Measurements from ENCODE around the gene NGRN.

Gene NGRN

GRCh38 chr15:90228960-90229359, 36.5 kb upstream of the NGRN start:
- DNase-seq (ENCODE audit: low read depth): no peak
- no peak for TF ChIP-seq POLR2A (IDR thresholded peaks at IDR 0.05; ENCODE audit: extremely low read depth, insufficient read length)
- no peak for TF ChIP-seq CTCF (IDR thresholded peaks at IDR 0.05; ENCODE audit: low read depth, low read length)
- TF ChIP-seq MYC (IDR thresholded peaks at IDR 0.05; ENCODE audit: low read depth, low read length): no peak
- TF ChIP-seq MAX (IDR thresholded peaks at IDR 0.05; ENCODE audit: low read depth, low read length): no peak
- H3K4me3 ChIP-seq (ENCODE audit: low read depth, low read length): no peak overlapping the region

DNA sequence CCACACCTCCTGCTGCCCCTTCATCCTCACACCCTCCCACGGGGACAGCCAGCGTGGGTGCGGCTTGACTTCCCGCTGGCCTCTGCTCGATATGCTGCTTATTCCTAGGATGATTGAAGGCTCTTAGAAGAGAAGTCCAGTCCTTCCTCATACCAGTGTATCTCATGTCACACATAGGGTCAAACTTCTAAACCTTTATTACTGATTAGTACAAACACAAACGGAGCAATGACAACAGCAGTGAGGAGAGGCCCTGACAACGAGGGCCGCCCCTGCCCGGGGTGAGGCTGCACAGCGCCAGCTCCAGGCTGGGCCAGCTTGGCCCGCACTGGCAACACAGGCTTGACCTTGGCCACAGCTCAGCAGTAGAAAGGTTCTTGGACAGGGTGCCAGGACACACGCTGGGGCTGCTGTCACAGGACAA, 35.4 kb upstream of the NGRN start:
- TF ChIP-seq MYC (IDR thresholded peaks at IDR 0.05; ENCODE audit: low read depth, low read length): no peak
- TF ChIP-seq CTCF (IDR thresholded peaks at IDR 0.05; ENCODE audit: low read depth, low read length): no peak
- no peak for TF ChIP-seq POLR2A (IDR thresholded peaks at IDR 0.05; ENCODE audit: extremely low read depth, insufficient read length)
- TF ChIP-seq MAX (IDR thresholded peaks at IDR 0.05; ENCODE audit: low read depth, low read length): no peak
- no peak for DNase-seq (ENCODE audit: low read depth)
- no peak overlapping the region for H3K4me3 ChIP-seq (ENCODE audit: low read depth, low read length)

GRCh38 chr15:90230610-90231009, 34.9 kb upstream of the NGRN start:
- TF ChIP-seq MAX (IDR thresholded peaks at IDR 0.05; ENCODE audit: low read depth, low read length) (no peak), MYC (IDR thresholded peaks at IDR 0.05; ENCODE audit: low read depth, low read length) (no peak), CTCF (IDR thresholded peaks at IDR 0.05; ENCODE audit: low read depth, low read length) (no peak), POLR2A (IDR thresholded peaks at IDR 0.05; ENCODE audit: extremely low read depth, insufficient read length) (no peak)
- no peak for DNase-seq (ENCODE audit: low read depth)
- H3K4me3 ChIP-seq (ENCODE audit: low read depth, low read length): no peak overlapping the region

DNA sequence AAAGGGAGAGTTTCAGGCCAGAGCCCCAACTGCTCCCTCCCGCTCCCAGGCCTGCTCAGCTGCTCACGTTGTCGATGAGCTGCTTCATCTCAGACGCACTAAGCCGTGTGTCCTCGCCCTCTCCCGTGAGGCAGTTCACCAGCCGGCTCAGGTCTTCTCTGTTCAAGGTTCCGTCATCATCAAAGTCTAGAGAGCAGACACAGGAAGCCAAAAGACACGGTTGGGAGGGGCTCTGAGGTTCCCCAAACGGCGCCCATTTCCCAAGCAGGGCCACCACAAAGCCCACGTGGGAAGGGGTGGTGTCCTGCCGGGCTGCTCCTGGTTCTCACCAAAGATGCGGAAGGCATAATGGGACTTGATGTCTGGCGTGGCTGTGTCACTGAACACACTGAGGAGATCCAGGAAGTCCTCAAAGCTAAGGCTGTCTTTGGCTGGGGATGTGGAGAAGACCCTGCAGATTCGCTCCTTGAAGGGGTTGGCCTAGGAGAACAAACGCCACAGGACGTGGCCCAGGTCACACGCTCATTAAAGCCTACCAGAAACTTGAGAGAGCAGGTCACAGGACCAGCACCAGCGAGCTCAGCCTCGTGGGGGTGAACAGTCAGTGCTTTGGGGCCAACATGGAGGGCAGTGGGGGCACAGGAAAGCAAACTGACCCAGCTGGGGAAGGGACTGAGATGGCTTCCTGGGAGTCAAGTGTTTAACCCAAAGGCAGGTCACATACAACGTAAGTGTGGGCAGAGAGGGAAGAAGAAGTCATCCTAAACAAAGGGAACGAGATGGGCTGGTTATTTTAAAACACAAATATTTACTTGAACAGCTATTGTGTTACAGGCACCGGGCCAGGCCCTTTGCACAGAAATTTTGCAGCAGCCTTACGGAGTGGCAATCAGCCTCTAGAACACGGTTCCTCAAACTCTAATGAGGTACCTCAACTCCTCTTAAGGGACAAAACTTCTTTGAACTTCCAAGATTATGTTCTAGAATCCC, 34.1 kb upstream of the NGRN start:
- no peak overlapping the region for H3K4me3 ChIP-seq (ENCODE audit: low read depth, low read length)
- no peak for DNase-seq (ENCODE audit: low read depth)
- no peak for TF ChIP-seq CTCF (IDR thresholded peaks at IDR 0.05; ENCODE audit: low read depth, low read length)
- TF ChIP-seq MAX (IDR thresholded peaks at IDR 0.05; ENCODE audit: low read depth, low read length): no peak
- TF ChIP-seq MYC (IDR thresholded peaks at IDR 0.05; ENCODE audit: low read depth, low read length): no peak
- TF ChIP-seq POLR2A (IDR thresholded peaks at IDR 0.05; ENCODE audit: extremely low read depth, insufficient read length): no peak

GRCh38 chr15:90232196-90232595, 33.3 kb upstream of the NGRN start:
- no peak for TF ChIP-seq MAX (IDR thresholded peaks at IDR 0.05; ENCODE audit: low read depth, low read length)
- TF ChIP-seq MYC (IDR thresholded peaks at IDR 0.05; ENCODE audit: low read depth, low read length): no peak
- TF ChIP-seq POLR2A (IDR thresholded peaks at IDR 0.05; ENCODE audit: extremely low read depth, insufficient read length): no peak
- no peak for TF ChIP-seq CTCF (IDR thresholded peaks at IDR 0.05; ENCODE audit: low read depth, low read length)
- H3K4me3 ChIP-seq (ENCODE audit: low read depth, low read length): peak overlapping the region; percentile 96
- DNase-seq (ENCODE audit: low read depth): no peak

All from NB4 (cell line).